KMS-11 (cell line): Measurements from ENCODE around the gene PDAP1.

Source experiments
- H2AFZ ChIP-seq: fragments of 200-600 bp; sonication (generic); 2 replicates; pipeline ENCODE4 v1.6.1; 2016; ENCODE audit warnings: antibody characterized with exemption, mixed run types, low read depth
- H3K27ac ChIP-seq: fragments of 200-600 bp; sonication (generic); 2 replicates; pipeline ENCODE4 v1.6.1; 2016; ENCODE audit warnings: mild to moderate bottlenecking, mixed run types
- H3K27me3 ChIP-seq: fragments of 200-600 bp; sonication (generic); 2 replicates; pipeline ENCODE4 v1.6.1; 2017; ENCODE audit warnings: mild to moderate bottlenecking, low read depth, mixed run types, moderate library complexity; ENCODE audit not compliant: insufficient read depth
- H3K36me3 ChIP-seq: fragments of 200-600 bp; sonication (generic); 2 replicates; pipeline ENCODE4 v1.6.1; 2017; ENCODE audit warnings: mild to moderate bottlenecking, mixed run types; ENCODE audit not compliant: insufficient read depth
- H3K4me1 ChIP-seq: fragments of 200-600 bp; sonication (generic); 2 replicates; pipeline ENCODE4 v1.6.1; 2016; ENCODE audit warnings: mild to moderate bottlenecking, low read depth, mixed run types; ENCODE audit not compliant: poor library complexity, severe bottlenecking
- H3K4me2 ChIP-seq: fragments of 200-600 bp; sonication (generic); 2 replicates; pipeline ENCODE4 v1.7.0; 2016; ENCODE audit warnings: mild to moderate bottlenecking, mixed run types
- H3K4me3 ChIP-seq: fragments of 200-600 bp; sonication (generic); IDR thresholded peaks from 2 replicates; pipeline ENCODE4 v1.6.1; 2017; ENCODE audit warnings: low read depth, low read length, mixed read lengths; ENCODE audit not compliant: insufficient read depth
- H3K79me2 ChIP-seq: fragments of 200-600 bp; sonication (generic); 2 replicates; pipeline ENCODE4 v1.6.1; 2016; ENCODE audit warnings: low read depth, mixed run types; ENCODE audit not compliant: insufficient read depth
- H3K9ac ChIP-seq: fragments of 200-600 bp; sonication (generic); 2 replicates; pipeline ENCODE4 v1.6.1; 2016; ENCODE audit warnings: mild to moderate bottlenecking, mixed run types
- H4K20me1 ChIP-seq: fragments of 200-600 bp; sonication (generic); 2 replicates; pipeline ENCODE4 v1.6.1; 2016; ENCODE audit warnings: mild to moderate bottlenecking, mixed run types; ENCODE audit not compliant: insufficient read depth
- TF ChIP-seq, protein P1 (sequence below): fragments of 200-600 bp; sonication (generic); conservative IDR thresholded peaks from 2 replicates; pipeline ENCODE4 v1.6.1; 2017; ENCODE audit warnings: low read depth, mild to moderate bottlenecking, antibody characterized with exemption, low read length, moderate library complexity, mixed read lengths

The PDAP1 gene

DNA sequence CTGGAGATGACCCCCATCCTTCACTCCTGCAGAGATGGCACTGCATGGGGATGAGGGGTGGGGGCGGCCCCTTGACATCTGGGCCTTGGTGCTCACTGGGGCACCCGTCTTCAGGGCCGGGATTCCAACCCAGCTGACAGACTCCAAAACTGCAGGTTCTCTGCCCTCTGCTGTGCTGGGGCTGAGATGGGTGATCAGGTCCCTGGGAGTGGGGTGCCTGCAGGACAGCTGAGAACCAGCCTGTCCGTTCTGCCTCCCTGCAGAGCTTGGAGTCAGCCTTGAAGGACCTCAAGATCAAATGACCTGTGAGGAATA is 14.3 kb downstream of the PDAP1 start:
- H4K20me1 ChIP-seq = 0 out of 2 replicates have a peak, but pooled peaks cover 3% of the 10 kb centered on the region
- H3K4me1 ChIP-seq = peaks cover 23% of the 10 kb centered on the region
- H3K9ac ChIP-seq = no peak overlapping the region
- no peak overlapping the region for H3K4me3 ChIP-seq
- H3K4me2 ChIP-seq = peak overlapping the region; percentile 87; the same call in 1 of the 2 replicates
- H2AFZ ChIP-seq = no peak overlapping the region
- H3K27me3 ChIP-seq = no peaks in the 10 kb centered on the region
- H3K36me3 ChIP-seq = no peaks in the 10 kb centered on the region
- H3K79me2 ChIP-seq = no peaks in the 10 kb centered on the region; the same call in 1 of the 2 replicates
- H3K27ac ChIP-seq = no peak overlapping the region; the same call in 1 of the 2 replicates
- TF ChIP-seq, protein P1, sequence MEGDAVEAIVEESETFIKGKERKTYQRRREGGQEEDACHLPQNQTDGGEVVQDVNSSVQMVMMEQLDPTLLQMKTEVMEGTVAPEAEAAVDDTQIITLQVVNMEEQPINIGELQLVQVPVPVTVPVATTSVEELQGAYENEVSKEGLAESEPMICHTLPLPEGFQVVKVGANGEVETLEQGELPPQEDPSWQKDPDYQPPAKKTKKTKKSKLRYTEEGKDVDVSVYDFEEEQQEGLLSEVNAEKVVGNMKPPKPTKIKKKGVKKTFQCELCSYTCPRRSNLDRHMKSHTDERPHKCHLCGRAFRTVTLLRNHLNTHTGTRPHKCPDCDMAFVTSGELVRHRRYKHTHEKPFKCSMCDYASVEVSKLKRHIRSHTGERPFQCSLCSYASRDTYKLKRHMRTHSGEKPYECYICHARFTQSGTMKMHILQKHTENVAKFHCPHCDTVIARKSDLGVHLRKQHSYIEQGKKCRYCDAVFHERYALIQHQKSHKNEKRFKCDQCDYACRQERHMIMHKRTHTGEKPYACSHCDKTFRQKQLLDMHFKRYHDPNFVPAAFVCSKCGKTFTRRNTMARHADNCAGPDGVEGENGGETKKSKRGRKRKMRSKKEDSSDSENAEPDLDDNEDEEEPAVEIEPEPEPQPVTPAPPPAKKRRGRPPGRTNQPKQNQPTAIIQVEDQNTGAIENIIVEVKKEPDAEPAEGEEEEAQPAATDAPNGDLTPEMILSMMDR = no peak

GRCh38 chr7:99393355-99394187 is 14.8 kb downstream of the PDAP1 start:
- no peaks in the 10 kb centered on the region for H3K36me3 ChIP-seq
- no peaks in the 10 kb centered on the region for H3K27me3 ChIP-seq
- H2AFZ ChIP-seq = no peak overlapping the region
- TF ChIP-seq, protein P1 = no peak
- peak overlapping the region; percentile 49; the same call in 1 of the 2 replicates for H3K27ac ChIP-seq
- H3K9ac ChIP-seq = peak overlapping the region; percentile 34; the same call in 1 of the 2 replicates
- H3K4me3 ChIP-seq = no peak overlapping the region
- no peaks in the 10 kb centered on the region; the same call in 1 of the 2 replicates for H3K79me2 ChIP-seq
- peak overlapping the region; percentile 87 for H3K4me2 ChIP-seq
- H3K4me1 ChIP-seq = peaks cover 23% of the 10 kb centered on the region
- 0 out of 2 replicates have a peak, but pooled peaks cover 3% of the 10 kb centered on the region for H4K20me1 ChIP-seq

DNA sequence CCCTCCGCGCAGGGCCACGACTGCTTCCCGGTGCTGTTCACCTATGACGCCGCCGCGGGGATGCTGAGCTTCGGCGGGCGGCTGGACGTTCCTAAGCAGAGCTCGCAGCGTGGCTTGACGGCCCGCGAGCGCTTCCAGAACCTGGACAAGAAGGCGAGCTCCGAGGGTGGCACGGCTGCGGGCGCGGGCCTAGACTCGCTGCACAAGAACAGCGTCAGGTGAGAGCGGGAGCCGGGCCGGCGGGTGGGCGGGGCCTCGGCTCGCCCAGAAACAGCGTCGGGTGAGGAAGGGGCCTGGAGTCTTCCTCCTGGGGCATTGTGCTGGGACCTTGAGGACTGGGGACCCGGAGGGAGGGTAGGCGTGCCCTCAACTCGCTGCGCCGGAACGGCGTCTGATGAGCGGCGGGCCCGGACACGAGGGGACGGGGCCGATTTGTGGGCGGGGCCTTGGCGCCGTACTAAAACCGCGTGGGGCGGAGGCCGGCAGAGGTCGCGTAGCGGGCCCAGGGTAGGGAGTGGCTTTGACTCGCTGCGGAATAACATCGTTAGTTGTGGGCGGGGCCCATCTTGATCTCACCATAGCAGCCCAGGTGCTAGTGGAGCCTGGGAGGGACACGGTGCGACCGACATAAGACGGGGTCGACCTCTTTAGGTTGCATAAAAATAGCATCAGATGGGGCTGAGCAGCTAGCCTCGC is 15.6 kb downstream of the PDAP1 start:
- H3K4me2 ChIP-seq = peak overlapping the region; percentile 87
- H2AFZ ChIP-seq = no peak overlapping the region; the same call in 1 of the 2 replicates
- H4K20me1 ChIP-seq = 0 out of 2 replicates have a peak, but pooled peaks cover 3% of the 10 kb centered on the region
- H3K27me3 ChIP-seq = no peaks in the 10 kb centered on the region
- no peak overlapping the region for H3K4me3 ChIP-seq
- H3K4me1 ChIP-seq = peaks cover 23% of the 10 kb centered on the region
- H3K79me2 ChIP-seq = no peaks in the 10 kb centered on the region; the same call in 1 of the 2 replicates
- peak overlapping the region; percentile 49 for H3K27ac ChIP-seq
- TF ChIP-seq, protein P1 = no peak
- no peaks in the 10 kb centered on the region for H3K36me3 ChIP-seq
- peak overlapping the region; percentile 34; the same call in 1 of the 2 replicates for H3K9ac ChIP-seq

DNA sequence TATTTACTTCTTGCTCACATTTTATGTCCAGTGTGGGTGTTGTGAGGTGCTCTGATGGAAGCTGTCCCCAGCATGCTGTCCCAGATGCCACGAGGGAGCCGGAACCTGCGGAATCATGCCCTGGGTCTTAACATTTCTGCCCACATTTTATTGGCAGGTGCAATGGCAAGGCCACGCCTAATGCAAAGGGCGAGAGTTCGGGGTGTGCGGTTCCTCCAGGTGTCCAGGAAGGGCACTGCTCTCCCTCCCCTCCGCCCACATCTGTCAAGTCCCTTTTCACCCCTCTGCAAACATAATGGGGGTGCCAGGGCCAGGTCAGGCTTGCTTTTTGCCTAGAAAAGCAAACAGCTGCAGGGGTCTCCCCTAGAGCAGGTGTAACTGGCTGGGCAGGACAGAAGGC is 16.4 kb downstream of the PDAP1 start:
- Histone ChIP-seq H2AFZ (no peak overlapping the region), H3K27me3 (no peaks in the 10 kb centered on the region), H3K4me1 (peaks cover 23% of the 10 kb centered on the region), H3K27ac (peak overlapping the region; percentile 49; the same call in 1 of the 2 replicates), H3K36me3 (no peaks in the 10 kb centered on the region), H3K79me2 (no peaks in the 10 kb centered on the region; the same call in 1 of the 2 replicates), H3K4me2 (peak overlapping the region; percentile 87), H3K9ac (peak overlapping the region; percentile 34; the same call in 1 of the 2 replicates), H3K4me3 (no peak overlapping the region), H4K20me1 (0 out of 2 replicates have a peak, but pooled peaks cover 3% of the 10 kb centered on the region)
- TF ChIP-seq, protein P1 = no peak
